Neural cell (in vitro differentiated cells): ENCODE data around the gene BORCS5.

Experiments
- CTCF ChIP-seq: fragments of 450-650 bp; IDR thresholded peaks from 2 replicates; pipeline ENCODE4 v1.5.1; 2014; ENCODE audit warnings: antibody characterized with exemption, mild to moderate bottlenecking, moderate library complexity; ENCODE audit not compliant: poor library complexity, severe bottlenecking
- EZH2 ChIP-seq: fragments of 200-600, 300-800 bp; shearing (Covaris generic), sonication (generic); IDR thresholded peaks from 2 replicates; pipeline ENCODE4 v1.6.1; 2014; ENCODE audit warnings: antibody characterized with exemption, low read length, borderline replicate concordance, mild to moderate bottlenecking; ENCODE audit not compliant: insufficient read depth, poor library complexity, severe bottlenecking
- MXI1 ChIP-seq: fragments of 450-650 bp; conservative IDR thresholded peaks from 2 replicates; pipeline ENCODE4 v1.6.1; 2014; ENCODE audit warnings: antibody characterized with exemption, mild to moderate bottlenecking; ENCODE audit not compliant: poor library complexity, severe bottlenecking
- RAD21 ChIP-seq: fragments of 450-650 bp; conservative IDR thresholded peaks from 2 replicates; pipeline ENCODE4 v1.6.1; 2014; ENCODE audit warnings: antibody characterized with exemption, mild to moderate bottlenecking, moderate library complexity
- TAF1 ChIP-seq: IDR thresholded peaks from 2 replicates; pipeline ENCODE4 v1.6.1; 2012; ENCODE audit warnings: low read depth

GRCh38 chr12:12441429-12441807 is 84.5 kb downstream of the BORCS5 start:
- TF ChIP-seq CTCF (no peak), RAD21 (no peak), MXI1 (no peak), EZH2 (no peak), TAF1 (no peak)
